Thyroid gland (tissue), 4 donors: ENCODE results near the gene PRR32. TPM values are rescaled to one million over a fixed set of nuclear protein-coding genes. Genes with fewer than 3 reads are reported as not detected.

Source experiments
- DNase-seq, 2 donors: peaks; one replicate each; pipeline ENCODE4 v3.0.0-alpha.2; 2019
- H3K27ac ChIP-seq, 3 donors: fragments of 200-600 bp; sonication (generic); 1 replicate in 2 of 3; 2 replicates in 1 of 3; pipeline ENCODE4 v1.5.1; 2016 to 2019; ENCODE audit warnings: mild to moderate bottlenecking in 1 of 3, moderate library complexity in 1 of 3
- H3K27me3 ChIP-seq: fragments of 200-600 bp; sonication (generic); one replicate; pipeline ENCODE4 v1.5.1; 2019
- H3K36me3 ChIP-seq, 2 donors: fragments of 200-600 bp; sonication (generic); one replicate each; pipeline ENCODE4 v1.5.1; 2016 to 2019
- H3K4me1 ChIP-seq, 2 donors: fragments of 200-600 bp; sonication (generic); one replicate each; pipeline ENCODE4 v1.5.1; 2017 to 2019
- H3K4me3 ChIP-seq, 3 donors: fragments of 200-600 bp; sonication (generic); replicated peaks in 1 of 3; 1 replicate in 2 of 3; 2 replicates in 1 of 3; pipeline ENCODE4 v1.5.1; 2016; ENCODE audit warnings: mild to moderate bottlenecking in 1 of 3
- H3K9me3 ChIP-seq: fragments of 200-600 bp; sonication (generic); one replicate; pipeline ENCODE4 v1.5.1; 2017
- POLR2A ChIP-seq, 2 donors: fragments of 450-650 bp; IDR thresholded peaks; one replicate each; pipeline ENCODE4 v1.6.1; 2017; ENCODE audit warnings: antibody characterized with exemption in 2 of 2, mild to moderate bottlenecking in 2 of 2, moderate library complexity in 1 of 2
- WGBS, 2 donors: methylation state at CpG; one replicate each; pipeline ENCODE4 v1.1.5; 2017; 5-methylcytosine and 5-hydroxymethylcytosine counted together
- intact Hi-C: fragments of 100-400 bp; cut with DNase I; formaldehyde crosslinking; loops from one replicate; pipeline ENCODE4 v1.15.1; 2023
- total RNA-seq, 4 donors: library from RNA; depleted of rRNA; stranded (reverse); fragments of >200 nt; gene quantifications; one replicate each; pipeline ENCODE4 v1.2.3, GENCODE V29; 2016
- TF ChIP-seq, protein P1 (sequence below), 6 experiments: fragments of 200-600 bp in 3 of 6; fragments of 450-650 bp in 3 of 6; sonication (generic) in 3 of 6; IDR thresholded peaks; one replicate each; pipeline ENCODE4 v1.5.1; 2016 to 2019; ENCODE audit warnings: antibody characterized with exemption in 6 of 6, mild to moderate bottlenecking in 2 of 6, inconsistent platforms in 1 of 6, moderate library complexity in 1 of 6

Gene PRR32
- total RNA-seq, 4 donors from 2014 or later, result not detected

DNA sequence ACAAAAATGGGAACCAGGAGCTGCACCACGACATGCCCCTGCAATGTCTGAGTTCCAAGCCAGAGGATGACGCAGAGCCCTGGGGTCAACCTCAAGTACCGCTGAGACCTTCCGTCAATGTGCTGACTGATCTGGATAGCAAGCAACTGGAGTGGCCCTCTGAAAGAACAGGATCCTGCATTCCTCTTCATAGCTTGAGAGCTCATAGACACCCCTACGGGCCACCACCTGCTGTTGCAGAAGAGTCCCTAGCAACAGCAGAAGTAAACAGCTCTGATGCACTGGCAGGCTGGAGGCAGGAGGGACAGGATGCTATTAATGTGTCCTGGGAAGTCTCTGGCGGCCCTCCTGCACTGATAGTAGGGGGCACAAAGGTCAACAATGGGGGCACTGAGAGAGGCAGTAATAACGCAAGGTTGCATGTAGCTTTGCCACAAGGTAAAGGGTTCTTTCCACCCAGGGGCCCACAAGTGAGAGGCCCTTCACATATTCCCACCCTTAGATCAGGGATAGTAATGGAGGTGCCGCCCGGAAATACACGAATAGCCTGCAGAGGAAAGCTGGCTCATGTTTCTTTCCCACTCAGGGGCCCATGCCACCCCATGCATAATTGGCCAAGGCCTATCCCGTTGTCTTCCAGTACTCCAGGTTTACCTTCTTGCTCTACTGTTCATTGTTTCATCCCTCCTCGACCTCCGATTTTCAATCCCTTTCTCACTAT is 1.3 kb downstream of the PRR32 start:
- 70 to 77% methylated on average over 11 to 12 of the region's 13 CpGs for WGBS, 2 donors
- H3K27me3 ChIP-seq, result no peaks in the 10 kb centered on the region
- intact Hi-C loops, result no loop called here

DNA sequence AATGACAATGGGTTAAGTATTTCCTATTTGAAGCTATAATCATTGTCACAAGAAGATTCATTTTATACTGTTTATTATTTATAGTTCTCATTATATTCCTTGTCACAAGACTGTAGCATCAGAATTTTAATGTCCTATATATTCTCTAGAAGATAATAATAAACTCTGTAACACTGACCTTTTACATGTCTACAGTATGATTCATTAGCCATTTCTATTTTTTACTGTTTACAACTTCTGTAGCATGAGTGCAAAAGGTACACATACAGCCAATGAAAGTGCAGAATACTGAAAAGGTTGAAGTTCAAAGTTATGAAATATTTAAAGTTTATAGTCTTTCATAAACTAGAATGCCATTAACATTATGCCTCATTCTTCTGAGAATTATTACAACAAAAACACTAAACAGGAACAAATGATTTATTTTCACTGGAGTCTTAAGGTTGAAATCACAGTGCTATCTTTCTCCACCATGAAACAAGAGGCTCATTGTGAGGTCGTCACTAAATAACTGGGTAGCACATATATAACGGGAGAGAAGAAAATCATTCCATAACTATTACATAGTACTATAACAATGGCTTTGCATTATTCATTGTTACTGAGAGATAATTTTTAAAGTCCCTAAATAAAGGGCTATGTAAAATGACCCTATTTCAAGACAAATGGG is 4.9 kb downstream of the PRR32 start:
- Histone ChIP-seq H3K27ac (no peak overlapping the region), H3K27me3 (no peaks in the 10 kb centered on the region), H3K9me3 (no peaks in the 10 kb centered on the region), H3K36me3 (no peaks in the 10 kb centered on the region), H3K4me1 (no peaks in the 10 kb centered on the region), H3K4me3 (no peak overlapping the region)
- DNase-seq, result no peak
- intact Hi-C loops, result no loop called here
- 82 to 84% methylated on average over 2 of the region's 2 CpGs for WGBS, 2 donors
- TF ChIP-seq POLR2A (IDR thresholded peaks at IDR 0.05), result no peak
- TF ChIP-seq, protein P1, sequence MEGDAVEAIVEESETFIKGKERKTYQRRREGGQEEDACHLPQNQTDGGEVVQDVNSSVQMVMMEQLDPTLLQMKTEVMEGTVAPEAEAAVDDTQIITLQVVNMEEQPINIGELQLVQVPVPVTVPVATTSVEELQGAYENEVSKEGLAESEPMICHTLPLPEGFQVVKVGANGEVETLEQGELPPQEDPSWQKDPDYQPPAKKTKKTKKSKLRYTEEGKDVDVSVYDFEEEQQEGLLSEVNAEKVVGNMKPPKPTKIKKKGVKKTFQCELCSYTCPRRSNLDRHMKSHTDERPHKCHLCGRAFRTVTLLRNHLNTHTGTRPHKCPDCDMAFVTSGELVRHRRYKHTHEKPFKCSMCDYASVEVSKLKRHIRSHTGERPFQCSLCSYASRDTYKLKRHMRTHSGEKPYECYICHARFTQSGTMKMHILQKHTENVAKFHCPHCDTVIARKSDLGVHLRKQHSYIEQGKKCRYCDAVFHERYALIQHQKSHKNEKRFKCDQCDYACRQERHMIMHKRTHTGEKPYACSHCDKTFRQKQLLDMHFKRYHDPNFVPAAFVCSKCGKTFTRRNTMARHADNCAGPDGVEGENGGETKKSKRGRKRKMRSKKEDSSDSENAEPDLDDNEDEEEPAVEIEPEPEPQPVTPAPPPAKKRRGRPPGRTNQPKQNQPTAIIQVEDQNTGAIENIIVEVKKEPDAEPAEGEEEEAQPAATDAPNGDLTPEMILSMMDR (IDR thresholded peaks at IDR 0.05), result no peak

More for the DNA sequence above, 1.3 kb downstream of the PRR32 start:
- no peaks in the 10 kb centered on the region for H3K36me3 ChIP-seq
- no peak for DNase-seq
- no peak overlapping the region for H3K27ac ChIP-seq
- H3K4me3 ChIP-seq, result no peak overlapping the region
- H3K9me3 ChIP-seq, result no peaks in the 10 kb centered on the region
- H3K4me1 ChIP-seq, result no peaks in the 10 kb centered on the region
- TF ChIP-seq, protein P1 (IDR thresholded peaks at IDR 0.05), result no peak
- no peak for TF ChIP-seq POLR2A (IDR thresholded peaks at IDR 0.05)

DNA sequence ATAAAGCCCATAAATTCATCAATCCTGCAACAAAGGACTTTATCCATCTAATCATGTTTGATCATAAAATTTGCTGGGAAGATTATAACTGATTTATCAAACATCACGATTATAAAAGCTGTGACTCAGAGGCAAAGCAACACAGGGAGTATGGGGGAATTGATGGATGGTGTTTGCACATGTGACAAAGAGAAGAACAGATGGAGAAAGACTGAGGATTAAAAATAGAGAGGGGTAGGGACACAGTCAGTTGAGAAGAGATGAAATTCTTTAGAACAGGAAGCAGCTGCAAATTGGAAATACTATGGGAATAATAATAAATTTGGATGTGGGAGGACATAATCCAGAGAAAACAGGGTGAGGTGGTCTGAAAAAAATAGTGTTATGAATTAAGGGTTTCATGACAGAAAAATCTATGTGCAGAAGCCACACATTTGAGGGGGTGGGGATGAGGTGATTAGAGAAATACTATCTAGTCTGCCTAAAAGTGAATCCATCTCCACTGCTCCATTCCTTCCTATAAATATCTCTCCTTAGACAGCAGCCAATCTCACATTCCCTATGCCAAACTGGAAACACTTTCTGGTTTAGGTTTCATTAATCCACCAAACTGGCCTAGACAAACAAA is 6.2 kb downstream of the PRR32 start:
- TF ChIP-seq, protein P1 (IDR thresholded peaks at IDR 0.05), result no peak
- no peak for TF ChIP-seq POLR2A (IDR thresholded peaks at IDR 0.05)
- no peaks in the 10 kb centered on the region for H3K9me3 ChIP-seq
- no peaks in the 10 kb centered on the region for H3K27me3 ChIP-seq
- 71 to 86% methylated on average over 1 of the region's 1 CpG for WGBS, 2 donors
- no peak for DNase-seq
- H3K27ac ChIP-seq, result no peak overlapping the region
- no peaks in the 10 kb centered on the region for H3K36me3 ChIP-seq
- intact Hi-C loops, result no loop called here
- no peaks in the 10 kb centered on the region for H3K4me1 ChIP-seq
- no peak overlapping the region for H3K4me3 ChIP-seq

DNA sequence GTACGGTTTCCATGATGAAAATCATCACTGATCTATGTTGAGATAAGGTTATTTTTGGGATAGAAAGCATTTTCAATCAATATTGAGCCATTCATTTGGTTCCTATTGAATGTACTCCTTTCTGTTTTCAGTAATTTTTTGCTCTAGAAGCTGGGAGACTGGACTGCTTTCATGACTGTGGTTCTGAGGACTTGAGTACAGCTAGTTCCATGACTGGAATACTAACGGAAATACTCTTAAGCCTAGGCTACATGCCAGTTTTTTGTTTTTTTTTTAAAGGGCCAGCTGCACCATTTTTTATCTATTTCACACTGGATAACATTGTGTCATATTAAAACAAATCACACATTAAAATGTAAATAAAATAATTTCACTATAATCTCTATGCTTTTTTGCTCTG is 16.7 kb downstream of the PRR32 start:
- Histone ChIP-seq H3K4me3 (no peak overlapping the region), H3K4me1 (no peaks in the 10 kb centered on the region), H3K27me3 (no peaks in the 10 kb centered on the region), H3K36me3 (no peaks in the 10 kb centered on the region), H3K9me3 (no peaks in the 10 kb centered on the region), H3K27ac (no peak overlapping the region)
- no peak for TF ChIP-seq POLR2A (IDR thresholded peaks at IDR 0.05)
- TF ChIP-seq, protein P1 (IDR thresholded peaks at IDR 0.05), result no peak
- 24 to 28% methylated on average over 2 of the region's 2 CpGs for WGBS, 2 donors
- no peak for DNase-seq
- intact Hi-C loops, result no loop called here

DNA sequence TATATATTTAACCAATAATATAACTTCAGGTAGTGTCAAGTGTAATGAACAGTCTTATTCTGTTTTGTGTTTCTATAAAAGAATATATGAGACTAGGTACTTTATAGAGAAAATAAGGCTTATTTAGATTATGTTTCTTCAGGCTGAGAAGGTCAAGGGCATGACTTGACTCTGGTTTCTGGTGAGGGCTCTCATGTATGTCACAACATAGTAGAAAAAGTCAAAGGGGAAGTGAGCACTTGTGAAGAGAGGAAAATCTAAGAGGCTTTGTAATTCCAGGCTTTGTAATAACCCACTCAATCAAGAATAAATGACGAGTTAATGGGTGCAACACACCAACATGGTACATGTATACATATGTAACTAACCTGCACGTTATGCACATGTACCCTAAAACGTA is 27.6 kb downstream of the PRR32 start:
- intact Hi-C loops, result no loop called here
- no peak for DNase-seq
- no peak overlapping the region for H3K27ac ChIP-seq
- 56 to 62% methylated on average over 3 of the region's 3 CpGs for whole genome bisulfite sequencing, 2 donors
- TF ChIP-seq, protein P1 (IDR thresholded peaks at IDR 0.05), result no peak
- no peak for TF ChIP-seq POLR2A (IDR thresholded peaks at IDR 0.05)
- no peak overlapping the region for H3K4me3 ChIP-seq
- no peaks in the 10 kb centered on the region for H3K36me3 ChIP-seq
- H3K9me3 ChIP-seq, result no peaks in the 10 kb centered on the region
- no peaks in the 10 kb centered on the region for H3K4me1 ChIP-seq
- H3K27me3 ChIP-seq, result no peaks in the 10 kb centered on the region
